Measurements from ENCODE around the gene LRFN2.

LRFN2 gene

GRCh38 chr6:40587240-40588069, at the start of gene LRFN2:
LRFN2 (minus strand) TSS chr6:40587364.
- DNase-seq (ENCODE audit: low spot score): peak; percentile 85

GRCh38 chr6:40634429-40634828, 47.3 kb upstream of the LRFN2 start:
- no peak for DNase-seq (ENCODE audit: low spot score)

- no peak for DNase-seq (ENCODE audit: low spot score)
Measured at GRCh38 chr6:40631744-40632143, 44.6 kb upstream of the LRFN2 start.

GRCh38 chr6:40630488-40630887, 43.3 kb upstream of the LRFN2 start:
- no peak for DNase-seq (ENCODE audit: low spot score)

- no peak for DNase-seq (ENCODE audit: low spot score)
Measured at GRCh38 chr6:40630051-40630450, 42.9 kb upstream of the LRFN2 start.

GRCh38 chr6:40629463-40629862, 42.3 kb upstream of the LRFN2 start:
- DNase-seq (ENCODE audit: low spot score): no peak

GRCh38 chr6:40627316-40627715, 40.2 kb upstream of the LRFN2 start:
- no peak for DNase-seq (ENCODE audit: low spot score)

GRCh38 chr6:40626886-40627285, 39.7 kb upstream of the LRFN2 start:
- no peak for DNase-seq (ENCODE audit: low spot score)

GRCh38 chr6:40623932-40624331, 36.8 kb upstream of the LRFN2 start:
- no peak for DNase-seq (ENCODE audit: low spot score)

- DNase-seq (ENCODE audit: low spot score): no peak
Measured at GRCh38 chr6:40623178-40623577, 36.0 kb upstream of the LRFN2 start.

- no peak for DNase-seq (ENCODE audit: low spot score)
Measured at GRCh38 chr6:40620574-40621240, 33.5 kb upstream of the LRFN2 start.

- DNase-seq (ENCODE audit: low spot score): no peak
Measured at GRCh38 chr6:40614671-40615070, 27.5 kb upstream of the LRFN2 start.

GRCh38 chr6:40611912-40612311, 24.7 kb upstream of the LRFN2 start:
- DNase-seq (ENCODE audit: low spot score): no peak

GRCh38 chr6:40611434-40611833, 24.3 kb upstream of the LRFN2 start:
- DNase-seq (ENCODE audit: low spot score): no peak

GRCh38 chr6:40610229-40610628, 23.1 kb upstream of the LRFN2 start:
- DNase-seq (ENCODE audit: low spot score): no peak

GRCh38 chr6:40606981-40607380, 19.8 kb upstream of the LRFN2 start:
- no peak for DNase-seq (ENCODE audit: low spot score)

GRCh38 chr6:40606526-40606925, 19.4 kb upstream of the LRFN2 start:
- no peak for DNase-seq (ENCODE audit: low spot score)

- DNase-seq (ENCODE audit: low spot score): no peak
Measured at GRCh38 chr6:40604082-40604481, 16.9 kb upstream of the LRFN2 start.

- no peak for DNase-seq (ENCODE audit: low spot score)
Measured at GRCh38 chr6:40599555-40599954, 12.4 kb upstream of the LRFN2 start.

- DNase-seq (ENCODE audit: low spot score): no peak
Measured at GRCh38 chr6:40598516-40598915, 11.4 kb upstream of the LRFN2 start.

- no peak for DNase-seq (ENCODE audit: low spot score)
Measured at GRCh38 chr6:40597301-40597700, 10.1 kb upstream of the LRFN2 start.

GRCh38 chr6:40588480-40588879, 1.3 kb upstream of the LRFN2 start:
- DNase-seq (ENCODE audit: low spot score): no peak

- no peak for DNase-seq (ENCODE audit: low spot score)
Measured at GRCh38 chr6:40588070-40588384, 863 bp upstream of the LRFN2 start.

Data from left forelimb (tissue), 1 donor.